Sigmoid colon (tissue), 7 donors: ENCODE results near the gene CFAP53. TPM values are rescaled to one million over a fixed set of nuclear protein-coding genes. Genes with fewer than 3 reads are reported as not detected.
A peak's percentile ranks its signal among the peaks of the same experiment; 100 is the strongest.
"Not testable (repeated sequence)": the region's sequence is repeated elsewhere in the genome, so short reads cannot be mapped to it uniquely, and the experiment has no call there.

Experiments used
- DNase-seq: peaks from one replicate; pipeline ENCODE4 v3.0.0-alpha.2; 2019
- H3K27ac ChIP-seq, 4 donors: fragments of 200-600 bp; sonication (generic); one replicate each; pipeline ENCODE4 v1.5.1; 2016 to 2019; ENCODE audit warnings: mild to moderate bottlenecking in 1 of 4
- H3K27me3 ChIP-seq, 3 donors: fragments of 200-600 bp; sonication (generic); one replicate each; pipeline ENCODE4 v1.5.1; 2019; ENCODE audit warnings: mild to moderate bottlenecking in 1 of 3
- H3K36me3 ChIP-seq, 4 donors: fragments of 200-600 bp; sonication (generic); one replicate each; pipeline ENCODE4 v1.5.1; 2016 to 2019
- H3K4me1 ChIP-seq, 4 donors: fragments of 200-600 bp; sonication (generic); one replicate each; pipeline ENCODE4 v1.5.1; 2017 to 2019
- H3K4me3 ChIP-seq, 4 donors: fragments of 200-600 bp; sonication (generic); one replicate each; pipeline ENCODE4 v1.5.1; 2017 to 2019; ENCODE audit warnings: mild to moderate bottlenecking in 2 of 4, moderate library complexity in 1 of 4
- H3K9me3 ChIP-seq, 4 donors: fragments of 200-600 bp in 3 of 4; sonication (generic) in 3 of 4; one replicate each; pipeline versions ENCODE4 v1.5.1 to v1.6.1; 2013 to 2019
- CTCF ChIP-seq, 4 experiments: fragments of 450-650 bp in 3 of 4; fragments of 200-600 bp in 1 of 4; IDR thresholded peaks; one replicate each; pipeline ENCODE4 v1.5.1; 2016 to 2019; ENCODE audit warnings: antibody characterized with exemption in 4 of 4, mild to moderate bottlenecking in 3 of 4, moderate library complexity in 2 of 4
- EP300 ChIP-seq, 4 donors: sonication (generic); formaldehyde crosslinking; IDR thresholded peaks; one replicate each; pipeline ENCODE4 v1.6.1; 2017; ENCODE audit warnings: antibody characterized with exemption in 4 of 4
- POLR2A ChIP-seq, 2 donors: fragments of 450-650 bp; IDR thresholded peaks; one replicate each; pipeline ENCODE4 v1.6.1; 2016; ENCODE audit warnings: antibody characterized with exemption in 2 of 2, mild to moderate bottlenecking in 2 of 2, moderate library complexity in 2 of 2
- POLR2AphosphoS5 ChIP-seq, 4 donors: sonication (generic); formaldehyde crosslinking; IDR thresholded peaks; one replicate each; pipeline ENCODE4 v1.6.1; 2017; ENCODE audit warnings: antibody characterized with exemption in 4 of 4
- WGBS, 2 donors: extraction: QIAGEN DNeasy Blood & Tissue Kit; methylation state at CpG; one replicate each; pipeline ENCODE4 v1.1.7; 2013; 5-methylcytosine and 5-hydroxymethylcytosine counted together
- intact Hi-C: fragments of 100-400 bp; cut with DNase I; formaldehyde crosslinking; loops from one replicate; pipeline ENCODE4 v1.15.1; 2023
- polyA plus RNA-seq, 3 donors: library from polyadenylated mRNA; stranded (reverse); fragments of 200-250 nt; gene quantifications; one replicate each; pipeline ENCODE4 v1.2.3, GENCODE V29; 2013
- total RNA-seq, 4 donors: library from RNA; depleted of rRNA; stranded (reverse); fragments of >200 nt; gene quantifications; one replicate each; pipeline ENCODE4 v1.1.0, GENCODE V29; 2016
- donor health status: healthy with polysubstance abuse.
- donor health status: Bipolar disorder and iron deficiency.
- donor health status: healthy.

Gene CFAP53
- total and polyA plus RNA-seq, 7 donors = 0.23 to 0.46 (median 0.27) TPM; not detected in 4

- no peak for TF ChIP-seq POLR2A (IDR thresholded peaks at IDR 0.05)
- TF ChIP-seq EP300 (IDR thresholded peaks at IDR 0.05) = no peak
- no peak for TF ChIP-seq CTCF (IDR thresholded peaks at IDR 0.05)
- TF ChIP-seq POLR2AphosphoS5 (IDR thresholded peaks at IDR 0.05) = no peak
- 88 to 93% methylated on average over 3 of the region's 3 CpGs for WGBS, 2 donors
- no peaks in the 10 kb centered on the region for H3K36me3 ChIP-seq
- no peak overlapping the region for H3K27ac ChIP-seq
- intact Hi-C loops = no loop called here
- no peaks in the 10 kb centered on the region for H3K27me3 ChIP-seq
- DNase-seq = no peak
- no peaks in the 10 kb centered on the region for H3K4me1 ChIP-seq
- H3K9me3 ChIP-seq = peaks cover 0 to 3% (median 0%) of the 10 kb centered on the region in 4 donors
- no peak overlapping the region for H3K4me3 ChIP-seq
Measured at GRCh38 chr18:50240080-50240563, 26.2 kb downstream of the CFAP53 start.

- Histone ChIP-seq H3K4me1 (no peaks in the 10 kb centered on the region), H3K27ac (no peak overlapping the region), H3K36me3 (no peaks in the 10 kb centered on the region), H3K9me3 (no peaks in the 10 kb centered on the region), H3K27me3 (no peaks in the 10 kb centered on the region), H3K4me3 (no peak overlapping the region)
- intact Hi-C loops = no loop called here
- TF ChIP-seq CTCF (IDR thresholded peaks at IDR 0.05) = no peak
- no peak for TF ChIP-seq EP300 (IDR thresholded peaks at IDR 0.05)
- no peak for TF ChIP-seq POLR2AphosphoS5 (IDR thresholded peaks at IDR 0.05)
- 61 to 79% methylated on average over 2 of the region's 2 CpGs for WGBS, 2 donors
- DNase-seq = no peak
Measured at GRCh38 chr18:50232419-50232818, 33.9 kb downstream of the CFAP53 start.

- Histone ChIP-seq H3K9me3 (no peaks in the 10 kb centered on the region), H3K4me1 (no peaks in the 10 kb centered on the region), H3K4me3 (no peak overlapping the region), H3K27ac (no peak overlapping the region), H3K36me3 (no peaks in the 10 kb centered on the region), H3K27me3 (no peaks in the 10 kb centered on the region)
- 71 to 77% methylated on average over 4 of the region's 4 CpGs for WGBS, 2 donors
- intact Hi-C loops = no loop called here
- DNase-seq = no peak
- TF ChIP-seq POLR2AphosphoS5 (IDR thresholded peaks at IDR 0.05) (no peak), EP300 (IDR thresholded peaks at IDR 0.05) (no peak), CTCF (IDR thresholded peaks at IDR 0.05) (no peak), POLR2A (IDR thresholded peaks at IDR 0.05) (no peak)
Measured at GRCh38 chr18:50231621-50232020, 34.7 kb downstream of the CFAP53 start.

GRCh38 chr18:50220249-50220648 lies 46.0 kb downstream of the CFAP53 start:
- H3K9me3 ChIP-seq = not testable (repeated sequence)

GRCh38 chr18:50218432-50219197 lies 47.7 kb downstream of the CFAP53 start:
- no peak overlapping the region for H3K27ac ChIP-seq
- intact Hi-C loops = no loop called here
- 45 to 58% methylated on average over 7 of the region's 7 CpGs for WGBS, 2 donors

More at GRCh38 chr18:50220249-50220648, 46.0 kb downstream of the CFAP53 start:
- H3K4me3 ChIP-seq, H3K27me3 ChIP-seq, intact Hi-C loops, DNase-seq, H3K27ac ChIP-seq, H3K36me3 ChIP-seq, H3K4me1 ChIP-seq: not testable (repeated sequence)
- 89 to 91% methylated on average over 4 of the region's 4 CpGs for WGBS, 2 donors

More at GRCh38 chr18:50218432-50219197, 47.7 kb downstream of the CFAP53 start:
- Histone ChIP-seq H3K27me3 (no peaks in the 10 kb centered on the region), H3K36me3 (no peaks in the 10 kb centered on the region), H3K4me1 (peaks cover 0 to 17% (median 5%) of the 10 kb centered on the region in 4 donors), H3K4me3 (no peak overlapping the region), H3K9me3 (peaks cover 0 to 4% (median 1%) of the 10 kb centered on the region in 4 donors)
- no peak for DNase-seq
- TF ChIP-seq CTCF (IDR thresholded peaks at IDR 0.05) (peak in 2 of 4 experiments; percentile 10 to 18), POLR2A (IDR thresholded peaks at IDR 0.05) (no peak)
